ENCODE results near the gene PHLPP1. TPM values are rescaled to one million over a fixed set of nuclear protein-coding genes. Genes with fewer than 3 reads are reported as not detected.
"Not testable (repeated sequence)": the region's sequence is repeated elsewhere in the genome, so short reads cannot be mapped to it uniquely, and the experiment has no call there.

The PHLPP1 gene
- polyA plus RNA-seq, 3 donors from 2014 or later, result 0.14 to 0.50 TPM; not detected in 1

DNA sequence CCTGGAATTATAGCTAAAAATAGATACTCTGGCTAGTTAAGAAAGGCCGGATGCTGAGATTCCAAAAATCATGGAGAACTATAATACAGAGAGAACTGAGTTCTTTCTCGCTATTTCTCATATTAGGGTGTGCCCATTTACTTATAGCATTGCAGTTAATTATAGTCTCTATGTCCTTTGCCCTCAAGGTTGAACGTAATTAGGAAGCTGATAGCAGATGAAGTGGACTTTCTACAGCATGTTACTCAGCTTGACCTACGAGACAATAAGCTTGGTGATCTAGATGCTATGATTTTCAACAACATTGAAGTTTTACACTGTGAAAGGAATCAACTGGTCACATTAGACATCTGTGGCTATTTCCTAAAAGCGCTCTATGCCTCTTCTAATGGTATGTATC lies 187.4 kb downstream of the PHLPP1 start:
- no peak for DNase-seq
- H3K27me3 Mint-ChIP-seq (ENCODE audit: low read depth in 3 of 3), result no peaks in the 10 kb centered on the region
- peaks cover 6 to 37% (median 16%) of the 10 kb centered on the region in 3 donors for H3K36me3 Mint-ChIP-seq
- H3K9me3 Mint-ChIP-seq, result peaks cover 0 to 1% (median 0%) of the 10 kb centered on the region in 6 donors
- H3K4me3 Mint-ChIP-seq, result no peak overlapping the region
- H3K27ac Mint-ChIP-seq, result no peak overlapping the region
- no peaks in the 10 kb centered on the region for H3K4me1 Mint-ChIP-seq

DNA sequence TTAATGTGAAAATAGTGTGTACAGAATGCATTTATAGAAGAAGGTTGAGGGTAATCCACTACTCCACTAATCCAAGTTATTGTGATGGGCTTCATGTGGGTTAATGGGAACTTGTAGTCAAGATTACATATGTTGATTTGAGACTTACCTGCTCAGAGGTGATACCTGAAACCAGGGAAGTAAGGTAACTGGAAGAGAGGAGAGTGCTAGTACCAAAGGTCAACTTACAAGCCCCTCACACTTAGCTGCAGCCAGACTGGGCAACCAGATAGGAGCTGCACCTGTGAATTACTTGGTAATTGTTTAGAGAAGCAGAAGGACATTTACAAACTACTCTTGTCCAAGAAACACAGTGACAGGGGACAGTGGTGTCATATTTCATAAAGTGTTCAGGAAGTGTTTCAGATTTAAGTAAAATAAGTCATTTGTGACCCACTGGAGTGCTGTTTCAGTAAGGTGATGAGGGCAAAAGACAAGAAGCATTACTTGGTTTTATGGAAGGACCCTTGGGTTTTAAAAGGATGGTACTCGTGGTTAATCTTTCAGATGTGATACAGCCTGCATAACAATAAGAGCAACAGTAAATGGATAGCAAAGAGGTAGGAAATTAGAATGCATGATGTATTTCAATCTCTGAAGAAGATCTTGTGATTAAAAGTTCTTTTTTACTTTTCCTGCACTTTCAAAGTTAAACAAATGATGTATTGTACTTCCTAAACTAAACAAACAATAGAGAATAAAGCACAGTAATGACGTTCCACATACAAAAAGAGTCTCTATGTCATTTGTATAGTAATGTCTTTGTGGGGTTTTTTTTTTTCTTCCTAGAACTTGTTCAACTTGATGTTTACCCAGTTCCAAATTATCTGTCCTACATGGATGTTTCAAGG lies 189.3 kb downstream of the PHLPP1 start:
- H3K36me3 Mint-ChIP-seq, result peaks cover 0 to 26% (median 11%) of the 10 kb centered on the region in 3 donors
- H3K9me3 Mint-ChIP-seq, result peaks cover 0 to 1% (median 0%) of the 10 kb centered on the region in 6 donors
- H3K27me3 Mint-ChIP-seq (ENCODE audit: low read depth in 3 of 3), result no peaks in the 10 kb centered on the region
- DNase-seq, result no peak
- no peaks in the 10 kb centered on the region for H3K4me1 Mint-ChIP-seq
- H3K4me3 Mint-ChIP-seq, result no peak overlapping the region
- no peak overlapping the region for H3K27ac Mint-ChIP-seq

DNA sequence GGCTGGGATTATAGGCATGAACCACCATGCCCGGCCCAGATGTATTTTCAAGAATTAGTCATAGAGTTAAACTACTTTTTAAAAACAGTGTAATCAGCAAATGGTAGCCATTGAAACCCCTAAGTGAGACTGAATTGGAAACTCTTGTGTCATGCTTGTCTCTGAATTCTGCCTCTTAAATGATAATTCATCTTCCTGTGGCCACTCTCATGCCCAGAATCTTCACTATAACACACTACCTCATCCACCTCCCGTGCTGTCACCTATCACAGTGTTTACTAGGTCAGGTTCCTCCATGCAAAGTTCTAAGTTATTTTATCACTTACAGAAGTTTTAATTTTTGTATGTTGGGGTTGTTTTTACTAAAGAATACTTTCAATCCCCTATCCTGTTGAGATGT lies 197.5 kb downstream of the PHLPP1 start:
- Mint-ChIP-seq H3K4me3 (no peak overlapping the region), H3K4me1 (no peaks in the 10 kb centered on the region), H3K9me3 (no peaks in the 10 kb centered on the region), H3K36me3 (peaks cover 0 to 6% (median 6%) of the 10 kb centered on the region in 3 donors), H3K27me3 (ENCODE audit: low read depth in 3 of 3) (peaks cover 0 to 5% (median 0%) of the 10 kb centered on the region in 3 donors), H3K27ac (peak overlapping the region in 2 of 6 donors; percentile 12 to 24)
- no peak for DNase-seq

DNA sequence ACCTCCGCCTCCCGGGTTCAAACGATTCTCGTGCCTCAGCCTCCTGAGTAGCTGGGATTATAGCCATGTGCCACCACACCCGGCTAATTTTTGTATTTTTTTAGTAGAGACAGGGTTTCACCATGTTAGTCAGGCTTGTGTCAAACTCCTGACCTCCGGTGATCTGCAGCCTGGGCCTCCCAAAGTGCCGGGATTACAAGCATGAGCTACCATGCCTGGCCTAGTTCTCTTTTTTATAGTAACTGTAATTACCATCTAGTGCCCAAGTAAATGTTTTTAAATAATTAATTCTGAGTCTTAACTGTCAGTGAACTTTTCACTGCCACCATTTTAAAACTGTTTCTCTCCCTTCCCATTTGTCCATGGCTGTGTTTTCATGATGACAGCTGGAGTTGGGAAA lies 198.5 kb downstream of the PHLPP1 start:
- not testable (repeated sequence) for H3K27me3 Mint-ChIP-seq (ENCODE audit: low read depth in 3 of 3); H3K4me1 Mint-ChIP-seq; H3K36me3 Mint-ChIP-seq; H3K27ac Mint-ChIP-seq; DNase-seq; H3K9me3 Mint-ChIP-seq; H3K4me3 Mint-ChIP-seq

DNA sequence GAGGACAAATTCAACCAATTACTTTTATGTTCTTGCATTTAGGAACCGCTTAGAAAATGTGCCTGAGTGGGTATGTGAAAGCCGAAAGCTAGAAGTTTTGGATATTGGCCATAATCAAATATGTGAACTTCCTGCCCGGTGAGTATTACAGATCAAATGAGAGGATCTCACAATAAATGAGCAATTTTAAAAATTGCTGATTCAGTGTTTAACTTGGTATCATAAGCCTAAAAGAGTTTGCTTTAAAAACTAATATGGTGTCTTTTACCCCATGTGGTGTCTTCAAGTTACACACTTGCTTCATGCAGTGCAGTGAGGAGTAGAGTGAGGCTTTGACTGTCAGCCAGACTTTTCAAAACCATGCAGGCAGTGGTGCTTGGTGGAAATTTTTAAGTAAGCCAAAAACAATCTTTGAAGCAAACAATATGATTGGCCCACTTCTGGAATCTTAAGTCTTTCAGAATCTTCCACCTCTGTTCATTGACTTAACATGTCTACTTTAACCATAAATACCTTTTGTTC lies 199.6 kb downstream of the PHLPP1 start:
- Mint-ChIP-seq H3K9me3 (no peaks in the 10 kb centered on the region), H3K27ac (no peak overlapping the region), H3K27me3 (ENCODE audit: low read depth in 3 of 3) (peaks cover 0 to 5% (median 0%) of the 10 kb centered on the region in 3 donors), H3K4me3 (no peak overlapping the region), H3K36me3 (peaks cover 2 to 9% (median 6%) of the 10 kb centered on the region in 3 donors), H3K4me1 (no peaks in the 10 kb centered on the region)
- DNase-seq, result no peak

DNA sequence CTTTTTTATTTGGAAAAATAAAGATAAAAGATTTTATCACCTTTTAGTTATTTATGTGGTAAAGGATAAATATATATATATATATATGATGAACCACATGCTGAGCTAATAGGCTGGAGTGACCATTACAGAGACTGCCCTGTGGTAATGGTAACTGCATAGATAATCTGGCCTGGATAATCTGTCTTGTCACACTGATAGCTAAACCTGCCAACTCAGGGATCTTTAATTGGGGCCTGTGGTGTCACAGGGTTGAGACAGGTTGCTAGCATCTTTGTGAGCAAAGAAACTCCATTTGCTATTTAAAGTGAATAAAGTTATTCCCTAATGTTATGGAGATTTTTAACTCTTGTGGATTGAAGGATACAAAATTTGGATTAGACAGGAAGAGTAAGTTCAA lies 203.0 kb downstream of the PHLPP1 start:
- no peaks in the 10 kb centered on the region for H3K4me1 Mint-ChIP-seq
- peaks cover 6 to 20% (median 10%) of the 10 kb centered on the region in 3 donors for H3K36me3 Mint-ChIP-seq

DNA sequence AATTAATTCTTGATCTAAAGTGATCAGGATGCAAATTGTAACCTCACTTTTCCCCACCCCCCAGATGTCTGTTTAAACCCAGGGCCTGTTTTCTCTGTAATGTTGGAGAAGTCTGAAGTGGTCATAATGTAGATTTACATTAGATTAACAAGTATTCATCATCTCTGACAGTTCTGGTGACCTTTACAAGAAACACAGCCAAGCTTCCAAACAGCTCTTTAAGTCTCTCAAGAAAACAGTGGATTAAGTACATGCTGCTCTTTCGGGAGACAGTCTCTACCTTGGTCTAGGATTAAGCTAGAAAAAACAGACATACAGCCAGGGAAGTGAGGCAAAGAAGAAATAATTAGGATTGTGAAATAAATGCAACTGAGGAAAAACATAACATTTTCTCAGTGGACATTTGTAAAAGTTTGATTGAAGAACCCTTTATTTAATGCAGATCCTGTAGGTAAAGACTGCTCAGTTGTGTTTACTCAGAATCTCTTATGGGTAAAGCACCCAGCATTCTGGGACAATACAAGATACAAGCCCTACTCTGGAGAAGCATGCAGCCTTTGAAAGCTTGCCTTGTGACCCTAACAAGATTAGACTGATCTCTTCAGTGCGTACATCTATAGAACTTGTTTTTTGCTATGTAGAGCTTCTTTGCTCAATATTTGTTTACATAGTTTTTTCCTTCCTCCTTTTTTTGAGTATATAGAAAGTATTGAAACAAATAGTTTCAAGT lies 203.9 kb downstream of the PHLPP1 start:
- Mint-ChIP-seq H3K36me3 (peaks cover 6 to 20% (median 10%) of the 10 kb centered on the region in 3 donors), H3K27ac (no peak overlapping the region), H3K4me3 (no peak overlapping the region), H3K4me1 (no peaks in the 10 kb centered on the region), H3K9me3 (no peaks in the 10 kb centered on the region), H3K27me3 (ENCODE audit: low read depth in 3 of 3) (peaks cover 0 to 2% (median 0%) of the 10 kb centered on the region in 3 donors)
- DNase-seq, result no peak

More for the DNA sequence above, 203.0 kb downstream of the PHLPP1 start:
- Mint-ChIP-seq H3K27me3 (ENCODE audit: low read depth in 3 of 3) (peaks cover 0 to 2% (median 0%) of the 10 kb centered on the region in 3 donors), H3K4me3 (no peak overlapping the region), H3K9me3 (no peaks in the 10 kb centered on the region), H3K27ac (no peak overlapping the region)
- no peak for DNase-seq

DNA sequence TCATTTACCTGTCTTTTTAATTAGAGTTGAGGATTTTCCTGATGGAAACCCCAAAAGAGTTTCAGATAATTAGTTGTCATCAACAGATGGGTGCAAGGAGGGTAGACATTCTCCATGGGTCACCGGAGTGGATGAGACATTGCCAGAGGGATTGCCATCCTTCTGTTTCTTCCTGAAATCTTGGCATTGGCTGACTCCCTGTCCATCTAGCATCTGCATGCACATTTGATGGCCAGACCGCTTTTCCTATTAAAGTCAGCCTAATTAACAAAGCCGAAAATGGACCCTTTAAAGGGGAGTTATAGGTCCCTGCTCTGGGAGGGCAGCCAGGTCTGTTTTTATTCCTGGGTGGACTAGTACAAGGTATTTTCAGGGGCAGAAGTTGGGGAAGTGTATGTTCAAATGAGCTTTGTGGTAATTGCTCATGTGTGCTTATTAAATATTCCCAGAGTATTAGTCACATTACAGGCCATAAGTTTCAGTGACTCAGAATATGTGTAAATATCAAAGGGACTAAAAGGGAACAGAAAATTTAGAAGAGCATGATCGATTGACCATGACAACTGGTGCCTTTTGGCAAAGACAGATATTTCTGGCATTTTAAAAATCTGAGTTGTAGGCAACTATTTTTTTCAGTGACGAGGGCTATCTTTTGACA lies 209.8 kb downstream of the PHLPP1 start:
- H3K9me3 Mint-ChIP-seq, result peaks cover 0 to 5% (median 0%) of the 10 kb centered on the region in 6 donors
- H3K4me3 Mint-ChIP-seq, result no peak overlapping the region
- H3K36me3 Mint-ChIP-seq, result peaks cover 0 to 9% (median 7%) of the 10 kb centered on the region in 3 donors
- no peak for DNase-seq
- H3K4me1 Mint-ChIP-seq, result no peaks in the 10 kb centered on the region
- no peak overlapping the region for H3K27ac Mint-ChIP-seq
- H3K27me3 Mint-ChIP-seq (ENCODE audit: low read depth in 3 of 3), result peaks cover 2% of the 10 kb centered on the region in 3 donors

DNA sequence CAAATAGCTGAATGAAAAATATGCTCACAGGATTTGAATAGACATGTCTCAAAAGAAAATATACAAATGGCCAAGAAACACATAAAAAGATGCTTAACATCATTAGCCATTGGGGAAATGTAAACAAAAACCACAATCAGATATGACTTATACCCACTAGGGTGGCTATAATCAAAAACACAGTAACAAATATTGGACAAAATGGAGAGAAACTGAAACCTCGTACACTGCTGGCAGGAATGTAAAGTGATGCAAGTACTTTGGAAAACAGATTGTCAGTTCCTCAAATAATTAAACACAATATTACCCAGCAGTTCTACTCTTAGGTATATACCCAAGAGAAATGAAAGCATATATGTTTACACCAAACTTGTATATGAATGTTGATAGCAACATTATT lies 213.0 kb downstream of the PHLPP1 start:
- Mint-ChIP-seq H3K36me3 (peaks cover 0 to 11% (median 4%) of the 10 kb centered on the region in 3 donors), H3K4me3 (no peak overlapping the region), H3K27ac (peak overlapping the region in 1 of 6 donors; percentile 30), H3K9me3 (peaks cover 0 to 18% (median 7%) of the 10 kb centered on the region in 6 donors), H3K27me3 (ENCODE audit: low read depth in 3 of 3) (peaks cover 0 to 2% (median 2%) of the 10 kb centered on the region in 3 donors), H3K4me1 (no peaks in the 10 kb centered on the region)
- DNase-seq, result no peak

DNA sequence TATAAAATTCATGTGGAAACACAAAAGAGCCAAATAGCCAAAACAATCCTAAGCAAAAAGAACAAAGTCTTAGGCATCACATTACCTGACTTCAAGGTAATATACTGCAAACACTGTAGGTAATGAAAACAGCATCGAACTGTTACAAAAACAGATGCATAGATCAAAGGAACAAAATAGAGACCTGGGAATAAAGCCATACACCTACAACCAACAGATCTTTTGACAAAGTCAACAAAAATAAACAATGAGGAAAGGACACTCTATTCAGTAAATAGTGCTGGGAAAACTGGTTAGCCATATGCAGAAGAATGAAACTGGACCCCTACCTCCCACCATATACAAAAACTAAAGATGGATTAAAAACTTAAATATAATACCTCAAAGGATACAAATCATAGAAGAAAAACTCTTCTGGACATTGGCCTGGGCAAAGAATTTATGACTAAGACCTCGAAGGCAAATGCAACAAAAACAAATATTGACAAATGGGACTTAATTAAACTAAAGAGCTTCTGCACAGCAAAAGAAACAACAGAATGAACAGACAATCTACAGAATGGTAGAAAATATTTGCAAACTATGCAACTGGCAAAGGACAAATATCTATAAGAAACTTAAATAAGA lies 218.0 kb downstream of the PHLPP1 start:
- Mint-ChIP-seq H3K27me3 (ENCODE audit: low read depth in 3 of 3) (peaks cover 0 to 2% (median 0%) of the 10 kb centered on the region in 3 donors), H3K9me3 (peaks cover 0 to 18% (median 7%) of the 10 kb centered on the region in 6 donors), H3K36me3 (peaks cover 0 to 11% (median 4%) of the 10 kb centered on the region in 3 donors), H3K27ac (no peak overlapping the region), H3K4me1 (peaks cover 0 to 3% of the 10 kb centered on the region in 2 donors), H3K4me3 (no peak overlapping the region)
- no peak for DNase-seq

DNA sequence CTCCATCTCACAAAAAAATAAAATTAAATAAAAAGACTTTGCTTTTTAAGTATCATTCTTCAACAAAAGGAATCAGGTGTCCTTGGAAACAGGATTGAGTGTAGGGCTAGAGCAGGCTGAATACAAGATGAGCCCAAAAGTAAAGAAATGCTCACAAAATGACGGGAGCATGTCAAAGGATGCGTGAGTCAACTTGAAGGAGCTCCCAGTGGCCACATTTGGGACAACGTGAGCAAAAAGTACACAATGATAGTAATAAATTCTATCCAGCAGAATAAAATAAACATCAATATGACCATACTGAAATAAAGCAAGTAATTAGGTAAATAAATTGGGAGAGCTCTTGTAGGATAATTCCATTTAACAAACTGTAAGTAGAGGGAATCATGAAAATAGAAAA lies 220.7 kb downstream of the PHLPP1 start:
- peaks cover 0 to 1% (median 0%) of the 10 kb centered on the region in 3 donors for H3K27me3 Mint-ChIP-seq (ENCODE audit: low read depth in 3 of 3)
- H3K36me3 Mint-ChIP-seq, result peaks cover 0 to 11% (median 4%) of the 10 kb centered on the region in 3 donors
- H3K27ac Mint-ChIP-seq, result no peak overlapping the region
- DNase-seq, result no peak
- H3K9me3 Mint-ChIP-seq, result peaks cover 0 to 15% (median 6%) of the 10 kb centered on the region in 6 donors
- H3K4me1 Mint-ChIP-seq, result peaks cover 6 to 16% of the 10 kb centered on the region in 2 donors
- no peak overlapping the region for H3K4me3 Mint-ChIP-seq

DNA sequence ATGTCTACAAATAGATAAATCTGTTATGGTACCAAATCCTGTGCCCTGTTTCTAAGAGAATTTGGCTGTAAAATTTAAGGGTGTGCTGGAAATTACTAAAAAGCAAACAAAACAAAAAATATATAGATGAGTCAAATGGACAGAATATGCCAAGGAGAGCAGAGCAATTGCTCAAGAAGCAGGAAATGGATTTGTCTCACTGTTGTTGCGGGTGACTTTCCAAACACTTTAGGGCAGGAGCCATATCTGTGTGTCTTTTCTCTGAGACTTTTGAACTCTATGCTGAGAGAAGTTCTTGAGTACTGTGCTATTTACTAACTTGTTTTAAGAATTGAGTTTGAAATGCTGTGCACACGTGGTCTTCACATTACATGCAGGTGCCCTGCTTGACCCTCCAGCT lies 221.7 kb downstream of the PHLPP1 start:
- peaks cover 6 to 16% of the 10 kb centered on the region in 2 donors for H3K4me1 Mint-ChIP-seq
- H3K36me3 Mint-ChIP-seq, result peaks cover 0 to 9% (median 0%) of the 10 kb centered on the region in 3 donors
- DNase-seq, result no peak
- peaks cover 0 to 1% (median 0%) of the 10 kb centered on the region in 3 donors for H3K27me3 Mint-ChIP-seq (ENCODE audit: low read depth in 3 of 3)
- H3K4me3 Mint-ChIP-seq, result no peak overlapping the region
- H3K9me3 Mint-ChIP-seq, result peaks cover 0 to 10% (median 3%) of the 10 kb centered on the region in 6 donors
- H3K27ac Mint-ChIP-seq, result no peak overlapping the region

DNA sequence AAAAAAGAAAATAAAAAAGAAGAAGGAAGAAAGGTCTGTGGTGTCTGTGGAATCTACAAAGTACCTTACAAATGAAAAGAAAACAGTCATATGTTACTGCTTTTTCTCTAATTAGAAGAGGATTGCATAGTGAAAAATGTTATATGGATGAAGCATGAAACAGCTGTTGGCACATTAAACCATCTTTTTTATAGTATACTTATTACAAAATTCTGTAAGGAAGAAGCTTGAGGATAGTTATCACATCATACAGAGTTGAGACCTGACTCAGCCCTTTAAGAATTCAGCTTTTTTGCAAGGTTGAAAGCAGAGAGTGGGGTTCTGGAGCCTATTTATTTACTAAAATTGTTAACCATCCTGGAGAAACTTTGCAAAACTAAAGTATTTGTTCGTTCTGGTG lies 222.7 kb downstream of the PHLPP1 start:
- Mint-ChIP-seq H3K36me3 (peaks cover 0 to 4% (median 0%) of the 10 kb centered on the region in 3 donors), H3K27me3 (ENCODE audit: low read depth in 3 of 3) (peaks cover 0 to 1% (median 0%) of the 10 kb centered on the region in 3 donors), H3K4me3 (no peak overlapping the region), H3K4me1 (peaks cover 6 to 16% of the 10 kb centered on the region in 2 donors), H3K9me3 (peaks cover 0 to 2% (median 0%) of the 10 kb centered on the region in 6 donors), H3K27ac (no peak overlapping the region)
- no peak for DNase-seq
